Ovary (tissue), 9 donors: ENCODE data around the gene AAR2. TPM values are rescaled to one million over a fixed set of nuclear protein-coding genes. Genes with fewer than 3 reads are reported as not detected.

Experiments used
- DNase-seq, 5 donors: peaks; one replicate each; pipeline ENCODE4 v3.0.0-alpha.2; 2019 to 2020
- H3K27ac ChIP-seq, 2 donors: fragments of 200-600 bp; one replicate each; pipeline versions ENCODE4 v1.5.1 to v1.8.0; 2019 to 2022
- H3K27me3 ChIP-seq: fragments of 200-600 bp; one replicate; pipeline ENCODE4 v1.8.0; 2022
- H3K36me3 ChIP-seq: fragments of 200-600 bp; sonication (generic); one replicate; pipeline ENCODE4 v1.5.1; 2019
- H3K4me1 ChIP-seq: one replicate; pipeline ENCODE4 v1.8.1; 2013; ENCODE audit warnings: mild to moderate bottlenecking, moderate library complexity; ENCODE audit not compliant: insufficient read depth
- H3K4me3 ChIP-seq: fragments of 200-600 bp; sonication (generic); one replicate; pipeline ENCODE4 v1.5.1; 2017
- H3K9me3 ChIP-seq, 2 donors: fragments of 200-600 bp in 1 of 2; sonication (generic) in 1 of 2; one replicate each; pipeline versions ENCODE4 v1.5.1 to v1.8.1; 2013 to 2019; ENCODE audit warnings: mild to moderate bottlenecking in 1 of 2, moderate library complexity in 1 of 2
- CTCF ChIP-seq, 3 donors: fragments of 450-650 bp in 2 of 3; fragments of 200-600 bp in 1 of 3; IDR thresholded peaks; one replicate each; pipeline versions ENCODE4 v1.5.1 to v1.8.0; 2016 to 2022; ENCODE audit warnings: antibody characterized with exemption in 3 of 3, mild to moderate bottlenecking in 1 of 3
- EP300 ChIP-seq: sonication (generic); formaldehyde crosslinking; IDR thresholded peaks from one replicate; pipeline ENCODE4 v1.6.1; 2017; ENCODE audit warnings: antibody characterized with exemption
- POLR2A ChIP-seq: fragments of 450-650 bp; IDR thresholded peaks from one replicate; pipeline ENCODE4 v1.6.1; 2017; ENCODE audit warnings: antibody characterized with exemption, mild to moderate bottlenecking, moderate library complexity
- WGBS, 3 donors: extraction: QIAGEN DNeasy Blood & Tissue Kit in 1 of 3; methylation state at CpG; one replicate each; pipeline versions ENCODE4 v1.1.5 to v1.1.7; 2013 to 2017; 5-methylcytosine and 5-hydroxymethylcytosine counted together
- intact Hi-C, 4 donors: fragments of 100-400 bp; cut with DNase I; formaldehyde crosslinking; loops; one replicate each; pipeline versions ENCODE4 v1.11.0 to v1.15.1; 2022 to 2023
- polyA plus RNA-seq, 2 donors: library from polyadenylated mRNA; stranded (reverse); fragments of 200-250 nt in 1 of 2; fragments of 350-450 nt in 1 of 2; fragmentation: Illumina TruSeq in 1 of 2; extraction: RNeasy Lipid Tissue Mini Kit (QIAGEN cat#74804) in 1 of 2; gene quantifications; one replicate each; pipeline ENCODE4 v1.2.3, GENCODE V29; 2013 to 2014
- total RNA-seq, 7 donors: library from RNA; depleted of rRNA in 2 of 7; stranded (reverse); fragments of >200 nt in 2 of 7; fragmentation: NEBNext Ultra II Directional in 3 of 7; extraction: Animal tissue kit (Norgen Biotek cat#: 25700) in 3 of 7; gene quantifications; one replicate each; pipeline versions ENCODE4 v1.1.0 to v1.2.4, GENCODE V29; 2016 to 2023
- donor health status: DM: no; HTN: no; CAD: no; lungs with moderate emphysema.
- donor health status: DM: no; HTN: no; CAD: no.
- donor health status: Bipolar disorder and iron deficiency.
- donor health status: DM: yes; HTN: yes; CAD: no.
- donor health status: DM: no; HTN: no; CAD: no.
- donor health status: DM: yes; HTN: yes; CAD: no.

AAR2 gene
- total and polyA plus RNA-seq, 9 donors, result 19.7 to 40.2 (median 26.6) TPM

GRCh38 chr20:36253036-36253435 lies 16.8 kb downstream of the AAR2 start:
- DNase-seq, result peak in 1 of 5 donors; percentile 7
- TF ChIP-seq EP300 (no peak), CTCF (IDR thresholded peaks at IDR 0.05) (no peak), POLR2A (no peak)
- no peaks in the 10 kb centered on the region for H3K27me3 ChIP-seq
- no peaks in the 10 kb centered on the region for H3K36me3 ChIP-seq
- 91 to 96% (median 92%) methylated on average over 9 of the region's 9 CpGs for WGBS, 3 donors
- no peak overlapping the region for H3K4me3 ChIP-seq
- H3K4me1 ChIP-seq, result no peaks in the 10 kb centered on the region
- H3K9me3 ChIP-seq, result no peaks in the 10 kb centered on the region
- intact Hi-C loops, result no loop called here
- no peak overlapping the region for H3K27ac ChIP-seq

- TF ChIP-seq POLR2A (no peak), EP300 (no peak), CTCF (IDR thresholded peaks at IDR 0.05) (no peak)
- H3K4me3 ChIP-seq, result no peak overlapping the region
- intact Hi-C loops, result no loop called here
- WGBS, 3 donors, result 62 to 73% (median 71%) methylated on average over 2 of the region's 2 CpGs
- no peaks in the 10 kb centered on the region for H3K27me3 ChIP-seq
- H3K9me3 ChIP-seq, result no peaks in the 10 kb centered on the region
- no peak for DNase-seq
- no peak overlapping the region for H3K27ac ChIP-seq
- no peaks in the 10 kb centered on the region for H3K36me3 ChIP-seq
- no peaks in the 10 kb centered on the region for H3K4me1 ChIP-seq
Observed at GRCh38 chr20:36254076-36254475, 17.8 kb downstream of the AAR2 start.

DNA sequence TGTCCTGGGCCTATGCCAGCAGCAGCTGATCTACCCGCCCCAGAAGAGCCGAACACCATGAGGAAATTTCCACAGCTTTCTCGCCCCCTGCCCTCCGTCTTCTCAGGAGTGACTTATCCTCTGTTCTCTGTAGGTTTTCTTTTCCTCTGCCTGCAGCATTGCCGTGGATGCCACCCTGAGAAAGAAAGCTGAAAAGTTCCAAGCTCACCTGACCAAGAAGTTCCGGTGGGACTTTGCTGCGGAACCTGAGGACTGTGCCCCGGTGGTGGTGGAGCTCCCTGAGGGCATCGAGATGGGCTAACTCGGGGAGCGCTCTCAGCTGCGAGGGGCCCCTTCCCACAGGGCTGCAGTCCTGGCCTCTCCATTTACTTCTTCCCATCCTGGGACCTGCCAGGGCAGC lies 19.2 kb downstream of the AAR2 start:
- no peak for TF ChIP-seq CTCF (IDR thresholded peaks at IDR 0.05)
- TF ChIP-seq POLR2A, result no peak
- TF ChIP-seq EP300, result no peak
- WGBS, 3 donors, result 92 to 94% (median 92%) methylated on average over 12 of the region's 12 CpGs
- Histone ChIP-seq H3K4me3 (no peak overlapping the region), H3K4me1 (no peaks in the 10 kb centered on the region), H3K9me3 (no peaks in the 10 kb centered on the region), H3K36me3 (no peaks in the 10 kb centered on the region), H3K27me3 (no peaks in the 10 kb centered on the region), H3K27ac (no peak overlapping the region)
- no peak for DNase-seq
- intact Hi-C loops, result no loop called here

DNA sequence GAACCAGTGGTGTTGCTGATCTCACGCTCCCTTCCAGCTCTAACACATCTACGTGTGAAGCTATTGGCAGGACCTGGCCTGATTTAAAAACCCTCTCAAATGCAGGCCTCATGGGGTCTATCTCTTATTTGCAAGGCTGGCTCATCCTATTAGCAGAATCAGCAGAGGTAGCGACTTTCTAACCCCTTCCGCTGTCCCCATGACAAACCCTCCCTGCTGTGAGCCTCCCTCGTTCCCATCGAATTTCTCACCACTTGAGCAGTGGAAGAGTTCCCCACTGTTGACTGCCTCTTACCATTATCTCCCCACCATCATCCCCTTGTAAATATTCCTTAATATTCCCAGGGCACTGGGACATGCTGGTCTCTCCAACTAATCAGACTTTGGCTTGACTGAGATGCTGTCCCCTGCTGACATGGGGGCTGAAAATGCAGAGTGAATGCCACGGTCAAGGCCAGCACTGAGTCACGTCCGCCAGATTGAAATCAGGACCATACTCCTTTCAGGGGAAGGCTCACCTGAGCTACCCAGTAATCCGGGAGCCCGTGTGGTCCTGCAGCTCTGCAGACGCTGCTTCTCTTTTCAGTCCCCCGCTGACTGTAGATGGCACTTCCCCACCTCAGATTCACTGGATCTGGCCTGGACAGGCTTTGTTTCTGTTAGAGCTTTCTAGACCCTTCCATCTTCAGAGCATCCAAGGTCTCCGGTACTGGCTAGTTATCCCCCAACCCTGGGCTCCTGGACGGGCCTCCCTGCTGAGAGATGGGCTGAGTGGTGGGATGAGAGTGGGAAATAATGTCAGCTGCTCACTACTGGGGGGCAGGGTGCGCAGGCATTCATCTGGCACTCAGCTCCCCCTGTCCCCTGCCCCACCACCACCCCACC lies 23.1 kb downstream of the AAR2 start:
- no peak for TF ChIP-seq EP300
- no peak for TF ChIP-seq CTCF (IDR thresholded peaks at IDR 0.05)
- no peak for TF ChIP-seq POLR2A
- Histone ChIP-seq H3K9me3 (no peaks in the 10 kb centered on the region), H3K4me3 (no peak overlapping the region), H3K27me3 (no peaks in the 10 kb centered on the region), H3K36me3 (no peaks in the 10 kb centered on the region), H3K4me1 (no peaks in the 10 kb centered on the region), H3K27ac (no peak overlapping the region)
- WGBS, 3 donors, result 50 to 54% (median 51%) methylated on average over 16 of the region's 16 CpGs
- DNase-seq, result no peak
- intact Hi-C loops, result no loop called here
